ENCODE measurements around the gene ARID1B.

GRCh38 chr6:156873654-156874380 lies 96.6 kb downstream of the ARID1B start:
- no peak for TF ChIP-seq FOXP4 (CRISPR knock-in tag; IDR thresholded peaks at IDR 0.05)
- TF ChIP-seq CTCF (IDR thresholded peaks at IDR 0.05), result no peak
- no peak for TF ChIP-seq MAX (CRISPR knock-in tag; IDR thresholded peaks at IDR 0.05)
- no peak for TF ChIP-seq ZNF219 (CRISPR knock-in tag; IDR thresholded peaks at IDR 0.05; ENCODE audit: borderline replicate concordance)
- no peak for TF ChIP-seq FOXJ3 (CRISPR knock-in tag; IDR thresholded peaks at IDR 0.05; ENCODE audit: borderline replicate concordance)
- TF ChIP-seq CREB1 (CRISPR knock-in tag; IDR thresholded peaks at IDR 0.05), result no peak
- no peak for TF ChIP-seq TEAD4 (CRISPR knock-in tag; IDR thresholded peaks at IDR 0.05)
- no peak for TF ChIP-seq ZNF423 (CRISPR knock-in tag; IDR thresholded peaks at IDR 0.05)
- no peak for TF ChIP-seq USF1 (CRISPR knock-in tag; IDR thresholded peaks at IDR 0.05)
- TF ChIP-seq MLX (CRISPR knock-in tag; IDR thresholded peaks at IDR 0.05), result no peak
- TF ChIP-seq RELA (CRISPR knock-in tag; IDR thresholded peaks at IDR 0.05; ENCODE audit: borderline replicate concordance), result no peak
